ENCODE results near the gene ALPK1. TPM values are rescaled to one million over a fixed set of nuclear protein-coding genes. Genes with fewer than 3 reads are reported as not detected.

ALPK1 gene
- total RNA-seq, 1 donor from 2014 or later = 1.4 TPM

DNA sequence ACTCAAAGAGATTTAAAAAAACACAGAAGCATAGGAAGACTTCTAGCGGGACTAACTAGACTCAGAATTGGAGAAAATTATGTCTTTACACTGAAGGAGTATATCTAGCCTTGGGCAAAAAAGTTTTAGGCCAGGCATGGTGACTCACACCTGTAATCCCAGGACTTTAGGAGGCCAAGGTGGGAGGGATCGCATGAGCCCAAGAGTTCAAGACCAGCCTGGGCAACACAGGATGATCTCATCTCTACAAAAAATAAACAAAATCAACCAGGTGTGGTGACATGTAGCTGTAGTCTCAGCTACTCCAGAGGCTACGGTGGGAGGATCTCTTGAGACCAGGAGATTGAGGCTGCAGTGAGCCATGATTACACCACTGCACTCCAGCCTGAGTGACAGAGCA is 119.3 kb downstream of the ALPK1 start:
- Histone ChIP-seq H3K9me3 (ENCODE audit: insufficient read depth, low read depth, low read length) (peaks cover 3% of the 10 kb centered on the region), H3K36me3 (ENCODE audit: insufficient read depth, low read length) (no peaks in the 10 kb centered on the region), H2AFZ (ENCODE audit: low read depth, low read length) (no peak overlapping the region), H3K9ac (ENCODE audit: low read length) (no peak overlapping the region), H3K4me1 (ENCODE audit: insufficient read depth, low read length) (no peaks in the 10 kb centered on the region), H4K20me1 (ENCODE audit: insufficient read depth, low read length) (no peaks in the 10 kb centered on the region), H3K27ac (ENCODE audit: low read depth, low read length) (no peak overlapping the region), H3K79me2 (ENCODE audit: insufficient read depth, low read length) (no peaks in the 10 kb centered on the region), H3K4me3 (ENCODE audit: insufficient read depth, low read depth, low read length) (no peak overlapping the region), H3K4me2 (ENCODE audit: low read length) (no peak overlapping the region), H3K27me3 (ENCODE audit: insufficient read depth, low read length) (no peaks in the 10 kb centered on the region)
- DNase-seq (ENCODE audit: low read depth) = no peak
- H3K36me3 Mint-ChIP-seq (ENCODE audit: low read depth, unreplicated experiment) = no peaks in the 10 kb centered on the region
- H3K4me1 Mint-ChIP-seq (ENCODE audit: low read depth, unreplicated experiment) = no peaks in the 10 kb centered on the region
- peaks cover 4% of the 10 kb centered on the region for H3K9me3 Mint-ChIP-seq (ENCODE audit: unreplicated experiment)
- no peak overlapping the region for H3K4me3 Mint-ChIP-seq (ENCODE audit: unreplicated experiment)
- no peak for TF ChIP-seq EZH2 (IDR thresholded peaks at IDR 0.05; ENCODE audit: insufficient read depth, low read length)
- TF ChIP-seq, protein P1, sequence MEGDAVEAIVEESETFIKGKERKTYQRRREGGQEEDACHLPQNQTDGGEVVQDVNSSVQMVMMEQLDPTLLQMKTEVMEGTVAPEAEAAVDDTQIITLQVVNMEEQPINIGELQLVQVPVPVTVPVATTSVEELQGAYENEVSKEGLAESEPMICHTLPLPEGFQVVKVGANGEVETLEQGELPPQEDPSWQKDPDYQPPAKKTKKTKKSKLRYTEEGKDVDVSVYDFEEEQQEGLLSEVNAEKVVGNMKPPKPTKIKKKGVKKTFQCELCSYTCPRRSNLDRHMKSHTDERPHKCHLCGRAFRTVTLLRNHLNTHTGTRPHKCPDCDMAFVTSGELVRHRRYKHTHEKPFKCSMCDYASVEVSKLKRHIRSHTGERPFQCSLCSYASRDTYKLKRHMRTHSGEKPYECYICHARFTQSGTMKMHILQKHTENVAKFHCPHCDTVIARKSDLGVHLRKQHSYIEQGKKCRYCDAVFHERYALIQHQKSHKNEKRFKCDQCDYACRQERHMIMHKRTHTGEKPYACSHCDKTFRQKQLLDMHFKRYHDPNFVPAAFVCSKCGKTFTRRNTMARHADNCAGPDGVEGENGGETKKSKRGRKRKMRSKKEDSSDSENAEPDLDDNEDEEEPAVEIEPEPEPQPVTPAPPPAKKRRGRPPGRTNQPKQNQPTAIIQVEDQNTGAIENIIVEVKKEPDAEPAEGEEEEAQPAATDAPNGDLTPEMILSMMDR (IDR thresholded peaks at IDR 0.05; ENCODE audit: insufficient read depth, low read depth, low read length) = no peak
- FAIRE-seq = no peak
- no peaks in the 10 kb centered on the region for H3K27me3 Mint-ChIP-seq (ENCODE audit: low read depth, unreplicated experiment)
- no peak overlapping the region for H3K27ac Mint-ChIP-seq (ENCODE audit: unreplicated experiment)

DNA sequence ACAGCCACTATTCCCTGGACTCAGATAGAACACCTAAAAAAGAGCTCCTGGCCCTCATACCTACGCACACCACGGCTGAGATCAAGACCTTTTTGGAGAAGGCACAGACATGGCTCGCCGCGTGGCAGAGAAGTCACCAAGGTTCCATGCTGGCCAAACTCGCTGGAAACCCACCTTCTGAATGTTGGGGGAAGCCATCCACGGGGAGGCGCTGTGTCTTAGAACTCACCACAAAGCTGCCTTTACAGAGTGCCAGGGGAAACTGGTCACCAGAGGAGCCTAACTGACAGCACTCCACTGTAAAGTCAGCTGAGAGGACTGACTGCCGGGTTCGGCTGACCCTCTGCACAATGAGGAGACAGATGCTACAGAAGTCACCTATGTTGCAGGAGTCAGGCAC is 120.9 kb downstream of the ALPK1 start:
- Histone ChIP-seq H3K27me3 (ENCODE audit: insufficient read depth, low read length) (no peaks in the 10 kb centered on the region), H3K9me3 (ENCODE audit: insufficient read depth, low read depth, low read length) (peaks cover 3% of the 10 kb centered on the region), H3K4me3 (ENCODE audit: insufficient read depth, low read depth, low read length) (no peak overlapping the region), H3K36me3 (ENCODE audit: insufficient read depth, low read length) (no peaks in the 10 kb centered on the region), H3K4me1 (ENCODE audit: insufficient read depth, low read length) (no peaks in the 10 kb centered on the region), H2AFZ (ENCODE audit: low read depth, low read length) (no peak overlapping the region), H4K20me1 (ENCODE audit: insufficient read depth, low read length) (no peaks in the 10 kb centered on the region), H3K27ac (ENCODE audit: low read depth, low read length) (no peak overlapping the region), H3K79me2 (ENCODE audit: insufficient read depth, low read length) (no peaks in the 10 kb centered on the region), H3K9ac (ENCODE audit: low read length) (no peak overlapping the region), H3K4me2 (ENCODE audit: low read length) (no peak overlapping the region)
- Mint-ChIP-seq H3K36me3 (ENCODE audit: low read depth, unreplicated experiment) (no peaks in the 10 kb centered on the region), H3K9me3 (ENCODE audit: unreplicated experiment) (peaks cover 4% of the 10 kb centered on the region), H3K4me1 (ENCODE audit: low read depth, unreplicated experiment) (no peaks in the 10 kb centered on the region), H3K27ac (ENCODE audit: unreplicated experiment) (no peak overlapping the region), H3K27me3 (ENCODE audit: low read depth, unreplicated experiment) (peaks cover 1% of the 10 kb centered on the region), H3K4me3 (ENCODE audit: unreplicated experiment) (no peak overlapping the region)
- no peak for FAIRE-seq
- DNase-seq (ENCODE audit: low read depth) = no peak
- TF ChIP-seq, protein P1 (IDR thresholded peaks at IDR 0.05; ENCODE audit: insufficient read depth, low read depth, low read length) = no peak
- no peak for TF ChIP-seq EZH2 (IDR thresholded peaks at IDR 0.05; ENCODE audit: insufficient read depth, low read length)

DNA sequence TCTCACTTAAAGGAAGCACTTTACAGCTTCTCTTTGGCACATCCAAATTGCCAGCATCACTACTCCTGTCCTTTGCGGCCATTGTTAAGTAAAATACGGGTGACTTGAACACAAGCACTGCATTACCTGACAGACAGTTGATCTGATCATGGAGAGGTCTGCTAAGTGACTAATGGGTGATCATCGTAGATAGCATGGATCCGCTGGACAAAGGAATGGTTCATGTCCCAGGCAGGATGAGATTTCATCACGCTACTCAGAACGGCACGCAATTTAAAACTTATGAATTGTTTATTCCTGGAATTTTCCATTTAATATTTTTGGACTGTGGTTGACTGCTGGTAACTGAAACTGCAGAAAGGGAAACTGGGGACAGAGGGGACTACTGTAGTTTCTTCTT is 124.7 kb downstream of the ALPK1 start:
- H4K20me1 ChIP-seq (ENCODE audit: insufficient read depth, low read length) = no peaks in the 10 kb centered on the region
- H3K4me2 ChIP-seq (ENCODE audit: low read length) = no peak overlapping the region
- H3K9me3 ChIP-seq (ENCODE audit: insufficient read depth, low read depth, low read length) = peaks cover 3% of the 10 kb centered on the region
- Mint-ChIP-seq H3K27ac (ENCODE audit: unreplicated experiment) (no peak overlapping the region), H3K36me3 (ENCODE audit: low read depth, unreplicated experiment) (no peaks in the 10 kb centered on the region), H3K9me3 (ENCODE audit: unreplicated experiment) (no peaks in the 10 kb centered on the region), H3K4me1 (ENCODE audit: low read depth, unreplicated experiment) (peaks cover 3% of the 10 kb centered on the region), H3K4me3 (ENCODE audit: unreplicated experiment) (no peak overlapping the region), H3K27me3 (ENCODE audit: low read depth, unreplicated experiment) (peaks cover 1% of the 10 kb centered on the region)
- FAIRE-seq = no peak
- no peaks in the 10 kb centered on the region for H3K4me1 ChIP-seq (ENCODE audit: insufficient read depth, low read length)
- no peak overlapping the region for H2AFZ ChIP-seq (ENCODE audit: low read depth, low read length)
- no peak overlapping the region for H3K27ac ChIP-seq (ENCODE audit: low read depth, low read length)
- H3K27me3 ChIP-seq (ENCODE audit: insufficient read depth, low read length) = no peaks in the 10 kb centered on the region
- no peaks in the 10 kb centered on the region for H3K79me2 ChIP-seq (ENCODE audit: insufficient read depth, low read length)
- no peak overlapping the region for H3K4me3 ChIP-seq (ENCODE audit: insufficient read depth, low read depth, low read length)
- no peak overlapping the region for H3K9ac ChIP-seq (ENCODE audit: low read length)
- no peak for DNase-seq (ENCODE audit: low read depth)
- no peaks in the 10 kb centered on the region for H3K36me3 ChIP-seq (ENCODE audit: insufficient read depth, low read length)
- TF ChIP-seq, protein P1 (IDR thresholded peaks at IDR 0.05; ENCODE audit: insufficient read depth, low read depth, low read length) = no peak
- no peak for TF ChIP-seq EZH2 (IDR thresholded peaks at IDR 0.05; ENCODE audit: insufficient read depth, low read length)
